MM.1S (cell line): ENCODE results near the gene TMC1.

Experiments
- DNase-seq: peaks from one replicate; pipeline ENCODE4 v3.0.0-alpha.2; 2015
- H2AFZ ChIP-seq: fragments of 300-600 bp; sonication (generic); 2 replicates; pipeline ENCODE4 v1.6.0; 2016; ENCODE audit warnings: antibody characterized with exemption, low read length
- H3F3A ChIP-seq: fragments of 300-600 bp; sonication (generic); 2 replicates; pipeline ENCODE4 v1.6.1; 2016; ENCODE audit warnings: mild to moderate bottlenecking, antibody characterized with exemption, low read length, moderate library complexity, mixed read lengths; ENCODE audit not compliant: insufficient read depth
- H3K27ac ChIP-seq: fragments of 300-600 bp; sonication (generic); 2 replicates; pipeline ENCODE4 v1.5.1; 2016; ENCODE audit warnings: mild to moderate bottlenecking, low read length
- H3K27me3 ChIP-seq: fragments of 300-600 bp; sonication (generic); replicated peaks from 2 replicates; pipeline ENCODE4 v1.6.0; 2016; ENCODE audit warnings: low read length; ENCODE audit not compliant: insufficient read depth
- H3K36me3 ChIP-seq: fragments of 300-600 bp; sonication (generic); replicated peaks from 2 replicates; pipeline ENCODE4 v1.6.1; 2016; ENCODE audit warnings: mild to moderate bottlenecking, low read length, mixed read lengths; ENCODE audit not compliant: insufficient read depth
- H3K4me1 ChIP-seq: fragments of 300-600 bp; sonication (generic); 2 replicates; pipeline ENCODE4 v1.6.1; 2016; ENCODE audit warnings: low read length, mixed read lengths
- H3K4me2 ChIP-seq: fragments of 300-600 bp; sonication (generic); 2 replicates; pipeline ENCODE4 v1.6.0; 2016; ENCODE audit warnings: low read depth, low read length
- H3K4me3 ChIP-seq: fragments of 300-600 bp; sonication (generic); 2 replicates; pipeline ENCODE4 v1.5.1; 2016; ENCODE audit warnings: low read length, mixed read lengths
- H3K79me2 ChIP-seq: fragments of 300-600 bp; sonication (generic); 2 replicates; pipeline ENCODE4 v1.6.1; 2016; ENCODE audit warnings: mixed run types, low read length, mixed read lengths
- H3K9ac ChIP-seq: fragments of 300-600 bp; sonication (generic); 2 replicates; pipeline ENCODE4 v1.6.1; 2016; ENCODE audit warnings: low read length, mixed read lengths
- H3K9me2 ChIP-seq: fragments of 300-600 bp; sonication (generic); replicated peaks from 2 replicates; pipeline ENCODE4 v1.6.1; 2016; ENCODE audit warnings: mild to moderate bottlenecking, low read length, mixed read lengths; ENCODE audit not compliant: insufficient read depth
- H3K9me3 ChIP-seq: fragments of 300-600 bp; sonication (generic); replicated peaks from 2 replicates; pipeline ENCODE4 v1.6.1; 2016; ENCODE audit warnings: mild to moderate bottlenecking, low read length, mixed read lengths; ENCODE audit not compliant: insufficient read depth
- H4K20me1 ChIP-seq: fragments of 300-600 bp; sonication (generic); 2 replicates; pipeline ENCODE4 v1.6.1; 2016; ENCODE audit warnings: mild to moderate bottlenecking, low read length, moderate library complexity, mixed read lengths; ENCODE audit not compliant: insufficient read depth
- CTCF ChIP-seq: fragments of 300-600 bp; sonication (generic); IDR thresholded peaks from 2 replicates; pipeline ENCODE4 v1.5.1; 2016; ENCODE audit warnings: antibody characterized with exemption, low read length, mixed read lengths
- EZH2 ChIP-seq: fragments of 300-600 bp; sonication (generic); optimal IDR thresholded peaks from 2 replicates; pipeline ENCODE3; 2017; ENCODE audit warnings: low read depth, mild to moderate bottlenecking, antibody characterized with exemption, low read length, mixed read lengths
- EZH2phosphoT487 ChIP-seq: fragments of 300-600 bp; sonication (generic); IDR thresholded peaks from 2 replicates; pipeline ENCODE4 v1.6.1; 2018; ENCODE audit warnings: antibody characterized with exemption, low read length

TMC1 gene

DNA sequence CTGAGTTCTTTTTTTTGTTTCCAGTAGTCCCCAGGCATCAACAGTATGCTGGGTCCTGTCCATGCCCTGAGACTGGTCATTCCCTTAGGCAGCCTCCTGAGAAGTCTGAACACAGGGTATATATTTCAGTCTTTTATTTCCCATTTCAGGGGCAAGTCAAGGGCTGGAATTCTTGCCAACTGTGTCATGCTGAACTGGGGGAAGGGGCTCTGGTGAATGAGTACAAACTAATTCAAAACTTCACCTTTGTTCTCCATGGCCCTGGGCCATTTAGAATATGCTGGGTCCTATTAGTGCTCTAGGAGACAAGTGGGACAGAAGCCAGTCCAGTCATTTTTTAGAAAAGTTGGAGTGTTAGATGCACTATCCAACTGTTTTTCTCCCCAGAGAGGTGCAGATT is 170.3 kb downstream of the TMC1 start:
- Histone ChIP-seq H3K4me1 (no peaks in the 10 kb centered on the region), H3K4me2 (no peak overlapping the region), H3F3A (no peaks in the 10 kb centered on the region), H3K9ac (no peak overlapping the region), H3K36me3 (no peaks in the 10 kb centered on the region), H3K79me2 (no peaks in the 10 kb centered on the region), H3K4me3 (no peak overlapping the region), H3K27ac (no peak overlapping the region), H3K9me2 (no peaks in the 10 kb centered on the region), H3K9me3 (no peaks in the 10 kb centered on the region), H2AFZ (no peak overlapping the region), H4K20me1 (no peaks in the 10 kb centered on the region), H3K27me3 (no peaks in the 10 kb centered on the region)
- no peak for DNase-seq
- TF ChIP-seq EZH2phosphoT487, result no peak
- TF ChIP-seq EZH2, result no peak
- no peak for TF ChIP-seq CTCF

- no peaks in the 10 kb centered on the region for H3K9me2 ChIP-seq
- no peaks in the 10 kb centered on the region for H3K4me1 ChIP-seq
- H3K4me3 ChIP-seq, result no peak overlapping the region
- TF ChIP-seq EZH2 (no peak), EZH2phosphoT487 (no peak), CTCF (no peak)
- no peaks in the 10 kb centered on the region for H3K79me2 ChIP-seq
- H3K4me2 ChIP-seq, result no peak overlapping the region
- H3K36me3 ChIP-seq, result no peaks in the 10 kb centered on the region
- H3F3A ChIP-seq, result no peaks in the 10 kb centered on the region
- H3K27ac ChIP-seq, result no peak overlapping the region
- no peak overlapping the region for H2AFZ ChIP-seq
- H3K9me3 ChIP-seq, result no peaks in the 10 kb centered on the region
- H3K9ac ChIP-seq, result no peak overlapping the region
- no peak for DNase-seq
- no peaks in the 10 kb centered on the region for H3K27me3 ChIP-seq
- H4K20me1 ChIP-seq, result no peaks in the 10 kb centered on the region
These were observed 174.0 kb downstream of the TMC1 start for GRCh38 chr9:72695365-72695764.

DNA sequence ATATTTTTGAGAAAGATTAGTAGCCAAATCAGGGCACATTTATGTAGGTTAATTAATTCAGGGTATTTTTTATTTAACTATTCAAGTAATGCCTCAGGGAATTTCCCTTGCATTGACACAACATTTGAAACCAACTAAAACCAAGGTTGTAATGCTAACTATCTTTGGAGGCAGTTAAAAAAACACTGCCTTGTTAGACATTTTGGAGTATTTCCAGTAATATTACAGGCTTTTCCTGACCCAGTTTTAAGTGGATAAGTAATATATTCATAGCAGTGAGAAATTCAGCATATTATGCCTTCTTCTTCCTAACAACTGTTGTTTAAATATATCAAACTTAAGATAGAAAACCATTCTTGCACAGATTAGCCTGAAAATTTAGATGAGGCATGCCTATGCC is 175.1 kb downstream of the TMC1 start:
- no peaks in the 10 kb centered on the region for H3K36me3 ChIP-seq
- no peak overlapping the region for H3K4me3 ChIP-seq
- no peaks in the 10 kb centered on the region for H3K79me2 ChIP-seq
- no peak overlapping the region for H3K27ac ChIP-seq
- H3K9ac ChIP-seq, result no peak overlapping the region
- H4K20me1 ChIP-seq, result no peaks in the 10 kb centered on the region
- H3K9me2 ChIP-seq, result no peaks in the 10 kb centered on the region
- H3K9me3 ChIP-seq, result no peaks in the 10 kb centered on the region
- H3K27me3 ChIP-seq, result no peaks in the 10 kb centered on the region
- DNase-seq, result no peak
- TF ChIP-seq CTCF (no peak), EZH2phosphoT487 (no peak), EZH2 (no peak)
- no peak overlapping the region for H3K4me2 ChIP-seq
- H3K4me1 ChIP-seq, result no peaks in the 10 kb centered on the region
- H2AFZ ChIP-seq, result no peak overlapping the region
- H3F3A ChIP-seq, result no peaks in the 10 kb centered on the region

DNA sequence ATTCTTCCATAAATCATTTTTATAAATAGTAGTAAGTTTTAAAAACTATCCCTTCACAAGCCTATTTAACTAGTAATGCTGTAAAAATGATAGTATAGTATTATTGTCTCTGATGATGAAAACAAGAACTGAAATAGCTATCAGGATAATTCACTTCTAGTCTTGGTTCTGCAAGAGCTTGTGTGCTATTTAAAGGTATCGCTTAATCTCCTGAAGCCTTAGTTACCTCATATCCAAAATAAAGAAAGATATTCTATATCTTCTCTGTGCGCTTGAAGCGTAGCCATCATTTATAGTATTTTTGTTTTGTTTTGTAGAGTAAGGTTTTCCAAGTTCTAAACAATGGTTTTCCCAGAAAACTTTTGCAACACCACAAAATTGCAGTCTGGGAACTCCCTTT is 180.1 kb downstream of the TMC1 start:
- H3F3A ChIP-seq, result peaks cover 11% of the 10 kb centered on the region; the same call in 1 of the 2 replicates
- no peak for DNase-seq
- no peak overlapping the region for H2AFZ ChIP-seq
- no peaks in the 10 kb centered on the region for H3K9me2 ChIP-seq
- H3K4me3 ChIP-seq, result no peak overlapping the region
- no peak for TF ChIP-seq CTCF
- no peak for TF ChIP-seq EZH2phosphoT487
- H4K20me1 ChIP-seq, result no peaks in the 10 kb centered on the region
- H3K27me3 ChIP-seq, result no peaks in the 10 kb centered on the region
- no peak overlapping the region for H3K4me2 ChIP-seq
- no peaks in the 10 kb centered on the region for H3K36me3 ChIP-seq
- no peak overlapping the region for H3K27ac ChIP-seq
- H3K79me2 ChIP-seq, result no peaks in the 10 kb centered on the region
- H3K9ac ChIP-seq, result no peak overlapping the region
- H3K4me1 ChIP-seq, result peaks cover 18% of the 10 kb centered on the region
- no peaks in the 10 kb centered on the region for H3K9me3 ChIP-seq
